Right renal cortex interstitium (tissue), 3 donors: ENCODE data around the gene KAT6B. TPM values are rescaled to one million over a fixed set of nuclear protein-coding genes. Genes with fewer than 3 reads are reported as not detected.

Source experiments
- DNase-seq, 3 donors: peaks; one replicate each; pipeline ENCODE4 v3.0.0-alpha.2; 2013; ENCODE audit warnings: low read depth in 3 of 3, low spot score in 2 of 3
- polyA plus RNA-seq, 3 donors: library from polyadenylated mRNA; unstranded; fragments of 120-200 nt; gene quantifications; one replicate each; pipeline ENCODE4 v1.2.1, GENCODE V29; 2013; ENCODE audit not compliant: insufficient read length in 3 of 3

Gene KAT6B
- polyA plus RNA-seq, 3 donors, result 43.6 to 47.8 (median 45.9) TPM

- peak; percentile 58 to 77 (median 65) for DNase-seq
Measured at GRCh38 chr10:75029857-75030256, 203.5 kb downstream of the KAT6B start.

- DNase-seq, result no peak
Measured at GRCh38 chr10:75030371-75030770, 204.0 kb downstream of the KAT6B start.

- no peak for DNase-seq
Measured at GRCh38 chr10:75032119-75032518, 205.7 kb downstream of the KAT6B start.

GRCh38 chr10:75032813-75033212, 206.4 kb downstream of the KAT6B start:
- DNase-seq, result no peak

GRCh38 chr10:75033399-75034130, 207.2 kb downstream of the KAT6B start:
- DNase-seq, result no peak

GRCh38 chr10:75034131-75034512, 207.7 kb downstream of the KAT6B start:
- no peak for DNase-seq

GRCh38 chr10:75034714-75035258, 208.4 kb downstream of the KAT6B start:
- no peak for DNase-seq

GRCh38 chr10:75035975-75036708, 209.7 kb downstream of the KAT6B start:
- no peak for DNase-seq

GRCh38 chr10:75037171-75038153, 211.1 kb downstream of the KAT6B start:
- DNase-seq, result no peak

- no peak for DNase-seq
Measured at GRCh38 chr10:75038335-75038734, 211.9 kb downstream of the KAT6B start.

- no peak for DNase-seq
Measured at GRCh38 chr10:75040576-75040975, 214.2 kb downstream of the KAT6B start.

- DNase-seq, result no peak
Measured at GRCh38 chr10:75042292-75042974, 216.0 kb downstream of the KAT6B start.

- DNase-seq, result no peak
Measured at GRCh38 chr10:75043256-75044131, 217.1 kb downstream of the KAT6B start.

GRCh38 chr10:75048669-75049098, 222.3 kb downstream of the KAT6B start:
- DNase-seq, result no peak

GRCh38 chr10:75049316-75050148, 223.1 kb downstream of the KAT6B start:
- DNase-seq, result no peak

GRCh38 chr10:75050149-75050919, 223.9 kb downstream of the KAT6B start:
- no peak for DNase-seq

- DNase-seq, result no peak
Measured at GRCh38 chr10:75051308-75051707, 224.9 kb downstream of the KAT6B start.
